Inflammatory macrophage treated with lipopolysaccharide for 1 hour (primary cell): Measurements from ENCODE around the gene CORO6.

Source experiments
- DNase-seq, 2 donors: peaks; one replicate each; pipeline ENCODE4 v3.0.0-alpha.2; 2020 to 2022

CORO6 gene

GRCh38 chr17:29590411-29591145, 32.1 kb downstream of the CORO6 start:
- DNase-seq: peak in 1 of 2 donors; percentile 43

GRCh38 chr17:29589524-29590410, 32.9 kb downstream of the CORO6 start, which contains the start of gene GIT1:
TSS of gene GIT1 (minus strand) at chr17:29589648. CDS start at chr17:29589378, 270 bp downstream.
- DNase-seq: peak; percentile 78 to 87

- DNase-seq: no peak
These were observed 33.9 kb downstream of the CORO6 start for GRCh38 chr17:29588562-29589411.

- no peak for DNase-seq
These were observed 34.6 kb downstream of the CORO6 start for GRCh38 chr17:29588017-29588561.

GRCh38 chr17:29587591-29587990, 35.1 kb downstream of the CORO6 start:
- no peak for DNase-seq

- DNase-seq: no peak
These were observed 35.8 kb downstream of the CORO6 start for GRCh38 chr17:29586676-29587469.

- DNase-seq: no peak
These were observed 37.5 kb downstream of the CORO6 start for GRCh38 chr17:29585080-29585751.

- DNase-seq: no peak
These were observed 38.1 kb downstream of the CORO6 start for GRCh38 chr17:29584452-29585079.

GRCh38 chr17:29583324-29584248, 39.1 kb downstream of the CORO6 start:
- DNase-seq: no peak

GRCh38 chr17:29582772-29583171, 39.9 kb downstream of the CORO6 start:
- no peak for DNase-seq

- DNase-seq: no peak
These were observed 40.4 kb downstream of the CORO6 start for GRCh38 chr17:29582254-29582765.

- DNase-seq: no peak
These were observed 41.0 kb downstream of the CORO6 start for GRCh38 chr17:29581583-29582253.

- DNase-seq: peak; percentile 71 to 94
These were observed 42.6 kb downstream of the CORO6 start for GRCh38 chr17:29579866-29580771.

- no peak for DNase-seq
These were observed 43.9 kb downstream of the CORO6 start for GRCh38 chr17:29578626-29579485.

- no peak for DNase-seq
These were observed 45.1 kb downstream of the CORO6 start for GRCh38 chr17:29577385-29578211.

- no peak for DNase-seq
These were observed 45.7 kb downstream of the CORO6 start for GRCh38 chr17:29577001-29577370.
